Liver (tissue), 3 donors: ENCODE data around the gene SYCP2L.

Experiments
- ATF3 ChIP-seq: IDR thresholded peaks from 2 replicates; pipeline ENCODE4 v1.6.1; 2016; ENCODE audit warnings: antibody characterized with exemption
- CTCF ChIP-seq: fragments of 150-350 bp; IDR thresholded peaks from 2 replicates; pipeline ENCODE4 v1.5.1; 2017; ENCODE audit warnings: improper control_type of control experiment, low read depth, low read length; ENCODE audit not compliant: missing input control
- EGR1 ChIP-seq, 2 donors: IDR thresholded peaks; 2 replicates each; pipeline ENCODE4 v1.6.1; 2016 to 2018; ENCODE audit warnings: antibody characterized with exemption in 2 of 2, low read depth in 2 of 2
- FOXA1 ChIP-seq: IDR thresholded peaks from 2 replicates; pipeline ENCODE4 v1.6.1; 2016; ENCODE audit warnings: antibody characterized with exemption
- FOXA2 ChIP-seq: IDR thresholded peaks from 2 replicates; pipeline ENCODE4 v1.6.1; 2016; ENCODE audit warnings: antibody characterized with exemption
- HNF4A ChIP-seq, 2 donors: conservative IDR thresholded peaks; 2 replicates each; pipeline ENCODE4 v1.6.1; 2016; ENCODE audit warnings: antibody characterized with exemption in 2 of 2, mild to moderate bottlenecking in 2 of 2
- JUND ChIP-seq, 2 donors: IDR thresholded peaks; 2 replicates each; pipeline ENCODE4 v1.6.1; 2016; ENCODE audit warnings: antibody characterized with exemption in 2 of 2
- MAX ChIP-seq: IDR thresholded peaks from 2 replicates; pipeline ENCODE4 v1.6.1; 2016; ENCODE audit warnings: antibody characterized with exemption
- RAD21 ChIP-seq, 2 donors: IDR thresholded peaks; 2 replicates each; pipeline ENCODE4 v1.6.1; 2016; ENCODE audit warnings: antibody characterized with exemption in 2 of 2, mild to moderate bottlenecking in 2 of 2
- REST ChIP-seq: IDR thresholded peaks from 2 replicates; pipeline ENCODE4 v1.6.1; 2016; ENCODE audit warnings: antibody characterized with exemption, mild to moderate bottlenecking
- RXRA ChIP-seq, 2 donors: IDR thresholded peaks; 2 replicates each; pipeline ENCODE4 v1.6.1; 2017 to 2018; ENCODE audit warnings: antibody characterized with exemption in 2 of 2, mild to moderate bottlenecking in 1 of 2
- SP1 ChIP-seq: IDR thresholded peaks from 2 replicates; pipeline ENCODE4 v1.6.1; 2018; ENCODE audit warnings: antibody characterized with exemption, mild to moderate bottlenecking
- YY1 ChIP-seq: IDR thresholded peaks from 2 replicates; pipeline ENCODE4 v1.6.1; 2016; ENCODE audit warnings: antibody characterized with exemption, mild to moderate bottlenecking
- donor health status: healthy.
- donor health status: healthy.

GRCh38 chr6:10976571-10976970 lies 89.7 kb downstream of the SYCP2L start:
- TF ChIP-seq RAD21 (IDR thresholded peaks at IDR 0.05) (no peak), RXRA (IDR thresholded peaks at IDR 0.05) (no peak), FOXA1 (no peak), YY1 (no peak), MAX (no peak), CTCF (no peak), SP1 (no peak), REST (no peak), JUND (IDR thresholded peaks at IDR 0.05) (no peak), FOXA2 (no peak), ATF3 (no peak), EGR1 (IDR thresholded peaks at IDR 0.05; ENCODE audit: low read depth in 2 of 2) (no peak), HNF4A (conservative IDR thresholded peaks at IDR 0.05) (no peak)
